ENCODE measurements around the gene GRIPAP1. TPM values are rescaled to one million over a fixed set of nuclear protein-coding genes. Genes with fewer than 3 reads are reported as not detected.

Gene GRIPAP1
- total RNA-seq, 1 experiment from 2014 or later, result 51.0 TPM

- ChIA-PET POLR2A (no interaction called here), CTCF (no interaction called here)
- H3K4me3 ChIP-seq (ENCODE audit: low read depth in 2 of 2, low read length in 2 of 2), result no peak overlapping the region
- no peak overlapping the region for H3K27ac ChIP-seq (ENCODE audit: low read length)
- BruUV-seq (replicated peaks), result no TSS peak
- no peaks in the 10 kb centered on the region for H3K9me3 ChIP-seq (ENCODE audit: control insufficient read depth, insufficient read depth, low read depth, low read length)
- DNase-seq (ENCODE audit: low read depth, low spot score) (no peak), ATAC-seq (no peak)
- intact Hi-C loops (cut with micrococcal nuclease; ENCODE audit: unreplicated experiment) (no loop called here), in situ Hi-C loops (cut with HindIII; ENCODE audit: low pct_unique_long_range_greater_than_20kb, low sequenced_read_pairs) (no loop called here)
- TF ChIP-seq, protein P1, sequence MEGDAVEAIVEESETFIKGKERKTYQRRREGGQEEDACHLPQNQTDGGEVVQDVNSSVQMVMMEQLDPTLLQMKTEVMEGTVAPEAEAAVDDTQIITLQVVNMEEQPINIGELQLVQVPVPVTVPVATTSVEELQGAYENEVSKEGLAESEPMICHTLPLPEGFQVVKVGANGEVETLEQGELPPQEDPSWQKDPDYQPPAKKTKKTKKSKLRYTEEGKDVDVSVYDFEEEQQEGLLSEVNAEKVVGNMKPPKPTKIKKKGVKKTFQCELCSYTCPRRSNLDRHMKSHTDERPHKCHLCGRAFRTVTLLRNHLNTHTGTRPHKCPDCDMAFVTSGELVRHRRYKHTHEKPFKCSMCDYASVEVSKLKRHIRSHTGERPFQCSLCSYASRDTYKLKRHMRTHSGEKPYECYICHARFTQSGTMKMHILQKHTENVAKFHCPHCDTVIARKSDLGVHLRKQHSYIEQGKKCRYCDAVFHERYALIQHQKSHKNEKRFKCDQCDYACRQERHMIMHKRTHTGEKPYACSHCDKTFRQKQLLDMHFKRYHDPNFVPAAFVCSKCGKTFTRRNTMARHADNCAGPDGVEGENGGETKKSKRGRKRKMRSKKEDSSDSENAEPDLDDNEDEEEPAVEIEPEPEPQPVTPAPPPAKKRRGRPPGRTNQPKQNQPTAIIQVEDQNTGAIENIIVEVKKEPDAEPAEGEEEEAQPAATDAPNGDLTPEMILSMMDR (IDR thresholded peaks at IDR 0.05), result no peak
- TF ChIP-seq, protein P2, sequence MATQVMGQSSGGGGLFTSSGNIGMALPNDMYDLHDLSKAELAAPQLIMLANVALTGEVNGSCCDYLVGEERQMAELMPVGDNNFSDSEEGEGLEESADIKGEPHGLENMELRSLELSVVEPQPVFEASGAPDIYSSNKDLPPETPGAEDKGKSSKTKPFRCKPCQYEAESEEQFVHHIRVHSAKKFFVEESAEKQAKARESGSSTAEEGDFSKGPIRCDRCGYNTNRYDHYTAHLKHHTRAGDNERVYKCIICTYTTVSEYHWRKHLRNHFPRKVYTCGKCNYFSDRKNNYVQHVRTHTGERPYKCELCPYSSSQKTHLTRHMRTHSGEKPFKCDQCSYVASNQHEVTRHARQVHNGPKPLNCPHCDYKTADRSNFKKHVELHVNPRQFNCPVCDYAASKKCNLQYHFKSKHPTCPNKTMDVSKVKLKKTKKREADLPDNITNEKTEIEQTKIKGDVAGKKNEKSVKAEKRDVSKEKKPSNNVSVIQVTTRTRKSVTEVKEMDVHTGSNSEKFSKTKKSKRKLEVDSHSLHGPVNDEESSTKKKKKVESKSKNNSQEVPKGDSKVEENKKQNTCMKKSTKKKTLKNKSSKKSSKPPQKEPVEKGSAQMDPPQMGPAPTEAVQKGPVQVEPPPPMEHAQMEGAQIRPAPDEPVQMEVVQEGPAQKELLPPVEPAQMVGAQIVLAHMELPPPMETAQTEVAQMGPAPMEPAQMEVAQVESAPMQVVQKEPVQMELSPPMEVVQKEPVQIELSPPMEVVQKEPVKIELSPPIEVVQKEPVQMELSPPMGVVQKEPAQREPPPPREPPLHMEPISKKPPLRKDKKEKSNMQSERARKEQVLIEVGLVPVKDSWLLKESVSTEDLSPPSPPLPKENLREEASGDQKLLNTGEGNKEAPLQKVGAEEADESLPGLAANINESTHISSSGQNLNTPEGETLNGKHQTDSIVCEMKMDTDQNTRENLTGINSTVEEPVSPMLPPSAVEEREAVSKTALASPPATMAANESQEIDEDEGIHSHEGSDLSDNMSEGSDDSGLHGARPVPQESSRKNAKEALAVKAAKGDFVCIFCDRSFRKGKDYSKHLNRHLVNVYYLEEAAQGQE (IDR thresholded peaks at IDR 0.05; ENCODE audit: insufficient read depth in 1 of 2, low read depth in 2 of 2, low read length in 1 of 2), result no peak
- no peak for TF ChIP-seq POLR2AphosphoS5 (IDR thresholded peaks at IDR 0.05; ENCODE audit: low read depth, low read length)
- TF ChIP-seq SIN3A (IDR thresholded peaks at IDR 0.05; ENCODE audit: borderline replicate concordance, insufficient read depth, low read depth, low read length), result no peak
- no peak for TF ChIP-seq TCF7L2 (IDR thresholded peaks at IDR 0.05; ENCODE audit: low read depth, low read length)
- H3K36me3 ChIP-seq (ENCODE audit: control insufficient read depth, insufficient read depth, low read length), result no peaks in the 10 kb centered on the region; the same call in 1 of the 2 replicates
- H3K4me1 ChIP-seq (ENCODE audit: control insufficient read depth, insufficient read depth, low read length), result no peaks in the 10 kb centered on the region
- H3K27me3 ChIP-seq (ENCODE audit: control insufficient read depth, insufficient read depth, low read length), result no peaks in the 10 kb centered on the region
These were observed 64.8 kb downstream of the GRIPAP1 start for GRCh38 chrX:48937054-48937907.

- TF ChIP-seq, protein P1 (IDR thresholded peaks at IDR 0.05), result no peak
- TF ChIP-seq POLR2AphosphoS5 (IDR thresholded peaks at IDR 0.05; ENCODE audit: low read depth, low read length) (no peak), SIN3A (IDR thresholded peaks at IDR 0.05; ENCODE audit: borderline replicate concordance, insufficient read depth, low read depth, low read length) (no peak), TCF7L2 (IDR thresholded peaks at IDR 0.05; ENCODE audit: low read depth, low read length) (no peak)
- TF ChIP-seq, protein P2 (IDR thresholded peaks at IDR 0.05; ENCODE audit: insufficient read depth in 1 of 2, low read depth in 2 of 2, low read length in 1 of 2), result no peak
- DNase-seq (ENCODE audit: low read depth, low spot score) (no peak), ATAC-seq (no peak)
- CTCF ChIA-PET, result no interaction called here
- intact Hi-C loops (cut with micrococcal nuclease; ENCODE audit: unreplicated experiment) (no loop called here), in situ Hi-C loops (cut with HindIII; ENCODE audit: low pct_unique_long_range_greater_than_20kb, low sequenced_read_pairs) (no loop called here)
- H3K27me3 ChIP-seq (ENCODE audit: control insufficient read depth, insufficient read depth, low read length), result no peaks in the 10 kb centered on the region
- no peak overlapping the region for H3K27ac ChIP-seq (ENCODE audit: low read length)
- H3K9me3 ChIP-seq (ENCODE audit: control insufficient read depth, insufficient read depth, low read depth, low read length), result no peaks in the 10 kb centered on the region
- H3K36me3 ChIP-seq (ENCODE audit: control insufficient read depth, insufficient read depth, low read length), result no peaks in the 10 kb centered on the region; the same call in 1 of the 2 replicates
- no peak overlapping the region for H3K4me3 ChIP-seq (ENCODE audit: low read depth in 2 of 2, low read length in 2 of 2)
- no peaks in the 10 kb centered on the region for H3K4me1 ChIP-seq (ENCODE audit: control insufficient read depth, insufficient read depth, low read length)
- BruUV-seq (replicated peaks), result no TSS peak
- POLR2A ChIA-PET, result no interaction called here
These were observed 65.5 kb downstream of the GRIPAP1 start for GRCh38 chrX:48936429-48937053.
